Upper lobe of right lung (tissue), 1 donor: Measurements from ENCODE around the gene CMSS1. TPM values are rescaled to one million over a fixed set of nuclear protein-coding genes. Genes with fewer than 3 reads are reported as not detected.
A peak's percentile ranks its signal among the peaks of the same experiment; 100 is the strongest.

ENCODE experiments used
- ATAC-seq: fragments of 200-7000 bp; cut with Tn5 transposase; one replicate; pipeline ENCODE4 v1.9.1; 2020; ENCODE audit warnings: mild to moderate bottlenecking, moderate library complexity
- DNase-seq: peaks from one replicate; pipeline ENCODE4 v3.0.0-alpha.2; 2020
- H3K27ac ChIP-seq: fragments of 200-600 bp; one replicate; pipeline ENCODE4 v1.8.0; 2022
- H3K27me3 ChIP-seq: fragments of 200-600 bp; one replicate; pipeline ENCODE4 v1.8.0; 2022; ENCODE audit warnings: mild to moderate bottlenecking
- H3K36me3 ChIP-seq: fragments of 200-600 bp; one replicate; pipeline ENCODE4 v1.8.0; 2022
- H3K4me1 ChIP-seq: fragments of 200-600 bp; one replicate; pipeline ENCODE4 v1.8.0; 2022
- H3K4me3 ChIP-seq: fragments of 200-600 bp; one replicate; pipeline ENCODE4 v1.8.0; 2022; ENCODE audit warnings: mild to moderate bottlenecking
- H3K9me3 ChIP-seq: fragments of 200-600 bp; one replicate; pipeline ENCODE4 v1.8.0; 2022
- CTCF ChIP-seq: fragments of 200-600 bp; IDR thresholded peaks from one replicate; pipeline ENCODE4 v1.8.0; 2022; ENCODE audit warnings: antibody characterized with exemption
- intact Hi-C: fragments of 100-400 bp; cut with DNase I; formaldehyde crosslinking; loops from one replicate; pipeline ENCODE4 v1.11.0; 2022
- total RNA-seq: library from RNA; stranded (reverse); fragmentation: NEBNext Ultra II Directional; extraction: Animal tissue kit (Norgen Biotek cat#: 25700); gene quantifications from one replicate; pipeline ENCODE4 v1.2.1, GENCODE V29; 2021
- donor health status: DM: no; HTN: yes; CAD: no; lungs with severe emphysema.

CMSS1 gene
- total RNA-seq, 1 donor from 2014 or later = 20.6 TPM

GRCh38 chr3:99846477-99847160 lies 29.0 kb downstream of the CMSS1 start:
- H3K27ac ChIP-seq = peak overlapping the region; percentile 71

GRCh38 chr3:99848433-99848832 lies 30.8 kb downstream of the CMSS1 start:
- ATAC-seq (no peak), DNase-seq (no peak)
- Histone ChIP-seq H3K27me3 (no peaks in the 10 kb centered on the region), H3K9me3 (no peaks in the 10 kb centered on the region), H3K4me1 (peaks cover 23% of the 10 kb centered on the region), H3K36me3 (no peaks in the 10 kb centered on the region), H3K4me3 (no peak overlapping the region), H3K27ac (no peak overlapping the region)
- intact Hi-C loops = loop anchor here (10.0 kb wide), 1 partner anchor 406 kb away; no protein-coding TSS in a partner anchor
- no peak for TF ChIP-seq CTCF

More at GRCh38 chr3:99846477-99847160, 29.0 kb downstream of the CMSS1 start:
- peaks cover 27% of the 10 kb centered on the region for H3K4me1 ChIP-seq
- peak; percentile 36 for ATAC-seq
- no peaks in the 10 kb centered on the region for H3K36me3 ChIP-seq
- DNase-seq = no peak
- intact Hi-C loops = loop anchor here (10.0 kb wide), 1 partner anchor 408 kb away; no protein-coding TSS in a partner anchor
- H3K9me3 ChIP-seq = no peaks in the 10 kb centered on the region
- no peaks in the 10 kb centered on the region for H3K27me3 ChIP-seq
- no peak overlapping the region for H3K4me3 ChIP-seq
- TF ChIP-seq CTCF = no peak

GRCh38 chr3:99850608-99851007 lies 32.9 kb downstream of the CMSS1 start:
- ATAC-seq (peak; percentile 29), DNase-seq (no peak)
- no peak for TF ChIP-seq CTCF
- Histone ChIP-seq H3K27ac (no peak overlapping the region), H3K36me3 (no peaks in the 10 kb centered on the region), H3K9me3 (no peaks in the 10 kb centered on the region), H3K4me3 (no peak overlapping the region), H3K27me3 (no peaks in the 10 kb centered on the region), H3K4me1 (peaks cover 9% of the 10 kb centered on the region)
- intact Hi-C loops = no loop called here

- Histone ChIP-seq H3K27me3 (no peaks in the 10 kb centered on the region), H3K4me3 (no peak overlapping the region), H3K27ac (no peak overlapping the region), H3K9me3 (no peaks in the 10 kb centered on the region), H3K4me1 (no peaks in the 10 kb centered on the region), H3K36me3 (no peaks in the 10 kb centered on the region)
- no peak for ATAC-seq
- DNase-seq = no peak
- no peak for TF ChIP-seq CTCF
- intact Hi-C loops = no loop called here
These were observed 34.3 kb downstream of the CMSS1 start for GRCh38 chr3:99851955-99852354.

- peaks cover under 1% of the 10 kb centered on the region for H3K36me3 ChIP-seq
- DNase-seq = no peak
These were observed 35.2 kb downstream of the CMSS1 start for GRCh38 chr3:99852851-99853250.

More at GRCh38 chr3:99852851-99853250, 35.2 kb downstream of the CMSS1 start:
- intact Hi-C loops = no loop called here
- Histone ChIP-seq H3K4me3 (no peak overlapping the region), H3K9me3 (no peaks in the 10 kb centered on the region), H3K4me1 (no peaks in the 10 kb centered on the region), H3K27ac (no peak overlapping the region), H3K27me3 (no peaks in the 10 kb centered on the region)
- ATAC-seq = no peak
- no peak for TF ChIP-seq CTCF
